AG08395 (cell line): Measurements from ENCODE around the gene KCNQ2.

Experiments used
- DNase-seq: peaks from one replicate; pipeline ENCODE4 v3.0.0; 2012; ENCODE audit warnings: mixed read lengths, low spot score

Gene KCNQ2

DNA sequence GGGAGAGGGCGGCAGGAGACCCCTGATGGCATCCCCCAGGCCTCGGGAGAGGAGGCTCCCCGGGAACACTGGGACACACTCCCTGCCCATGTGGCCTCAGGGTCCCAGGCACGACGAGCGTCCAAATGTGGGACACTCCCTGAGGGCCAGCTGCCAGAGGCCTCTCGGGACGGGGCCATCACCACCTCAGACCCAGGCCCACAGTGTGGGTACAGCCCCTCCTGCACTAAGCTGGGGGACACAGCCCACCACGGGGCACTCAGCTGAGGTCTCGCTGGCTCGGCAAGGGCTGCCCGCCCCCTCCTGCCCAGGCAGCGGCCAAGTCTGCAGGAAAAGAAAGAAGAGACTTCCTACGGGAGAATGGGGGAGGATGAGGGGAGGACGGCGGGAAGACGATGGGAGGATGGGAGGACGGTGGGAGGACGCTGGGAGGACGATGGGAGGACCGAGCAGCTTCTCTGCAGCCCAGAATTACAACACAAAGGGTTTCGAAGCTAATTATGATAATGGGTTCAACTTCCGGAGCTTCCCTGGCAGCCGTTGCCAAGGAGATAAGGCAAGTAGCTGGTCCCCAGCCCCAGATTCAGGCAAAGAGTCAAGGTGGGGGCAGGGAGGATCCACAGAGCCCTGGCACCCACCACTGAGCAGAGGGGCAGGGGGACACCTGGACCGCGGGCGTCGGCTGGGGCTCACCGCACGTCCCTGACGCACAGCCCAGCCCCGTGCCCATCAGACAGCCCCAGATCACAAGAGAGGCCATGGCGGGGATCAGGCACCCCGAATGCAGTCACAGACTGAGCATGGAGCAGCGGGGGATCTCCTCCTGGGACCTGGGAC is 17.5 kb downstream of the KCNQ2 start:
- DNase-seq: no peak

GRCh38 chr20:63452821-63453523 is 19.5 kb downstream of the KCNQ2 start:
- DNase-seq: peak; percentile 43

DNA sequence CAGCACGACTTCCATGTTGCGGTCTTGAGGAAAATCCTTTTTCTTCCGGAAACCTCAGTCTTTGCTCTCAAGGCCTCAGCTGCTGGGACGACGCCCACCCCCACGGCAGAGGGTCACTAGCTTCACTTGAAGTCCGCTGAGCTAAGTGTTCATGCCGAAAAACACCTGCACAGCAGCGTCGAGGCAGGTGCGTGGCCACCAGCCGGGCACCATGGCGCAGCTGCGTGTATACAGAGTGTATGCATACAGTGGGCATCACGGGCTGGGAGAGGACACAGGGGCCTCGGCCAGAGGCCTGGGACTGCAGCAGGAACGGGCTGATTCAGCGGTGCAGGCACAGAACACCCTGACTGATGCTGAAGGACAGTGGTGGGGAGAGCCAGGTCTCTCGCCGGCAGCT is 20.1 kb downstream of the KCNQ2 start:
- DNase-seq: no peak

GRCh38 chr20:63451821-63452220 is 20.6 kb downstream of the KCNQ2 start:
- no peak for DNase-seq

DNA sequence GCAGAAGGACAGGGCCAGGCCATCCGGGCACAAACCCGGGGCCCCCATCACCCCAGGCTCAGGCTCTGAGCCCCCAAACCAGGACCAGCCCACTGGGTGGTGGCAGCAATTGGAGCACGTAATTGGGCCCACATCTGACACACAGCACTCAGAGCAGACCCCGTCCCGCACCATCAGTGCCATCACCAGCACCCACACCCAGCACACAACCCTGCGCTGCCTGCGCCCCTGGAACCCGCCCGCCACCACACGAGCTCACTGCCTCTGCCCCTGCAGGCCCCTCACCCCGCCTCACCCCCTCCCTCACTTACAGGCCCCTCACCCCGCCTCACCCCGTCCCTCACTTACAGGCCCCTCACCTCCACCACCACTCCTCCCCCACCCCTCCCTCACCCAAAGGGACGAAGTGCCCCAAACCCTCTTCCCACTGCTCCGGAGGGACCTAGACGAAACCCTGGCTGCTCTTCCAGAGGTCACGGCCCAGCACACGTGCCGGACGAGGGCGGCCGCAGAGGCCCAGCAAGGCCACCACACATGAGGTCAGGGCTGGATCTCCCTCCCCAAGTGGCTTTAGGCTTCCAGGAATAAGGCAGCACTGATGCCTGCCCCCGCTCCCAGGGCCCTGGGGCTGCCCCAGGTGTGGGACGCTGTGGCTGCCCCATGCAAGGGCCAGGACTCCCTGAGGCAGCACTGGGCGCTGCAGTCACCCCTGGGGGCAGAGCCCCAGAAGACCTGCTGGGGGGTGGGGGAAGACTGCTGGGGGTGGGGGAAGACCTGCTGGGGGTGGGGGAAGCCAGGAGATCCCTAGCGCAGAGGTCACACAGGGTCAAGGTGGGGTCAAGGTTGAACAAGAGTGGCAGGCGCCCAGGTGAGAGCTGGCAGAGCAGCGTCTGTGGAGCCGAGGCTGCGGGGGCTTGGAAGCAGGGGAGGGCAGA is 22.4 kb downstream of the KCNQ2 start:
- no peak for DNase-seq

DNA sequence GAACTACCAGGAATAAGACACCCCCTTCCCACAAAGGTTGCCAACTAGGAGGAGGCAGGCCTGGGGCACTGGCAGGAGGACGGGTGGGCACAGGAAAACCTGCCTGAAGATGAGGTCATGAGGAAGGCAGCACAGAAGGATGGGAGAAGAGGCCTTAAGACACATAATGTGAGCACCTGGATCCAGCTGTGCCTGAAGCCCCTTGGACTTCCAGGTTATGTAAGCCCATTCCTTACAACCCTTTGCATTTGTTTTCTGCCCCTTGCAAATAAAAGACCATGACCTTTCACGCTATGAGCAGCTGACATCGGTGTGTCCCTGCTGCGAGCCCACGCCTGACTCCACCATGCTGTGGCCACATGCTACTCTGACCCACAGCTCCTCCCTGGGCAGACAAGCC is 23.4 kb downstream of the KCNQ2 start:
- DNase-seq: no peak

DNA sequence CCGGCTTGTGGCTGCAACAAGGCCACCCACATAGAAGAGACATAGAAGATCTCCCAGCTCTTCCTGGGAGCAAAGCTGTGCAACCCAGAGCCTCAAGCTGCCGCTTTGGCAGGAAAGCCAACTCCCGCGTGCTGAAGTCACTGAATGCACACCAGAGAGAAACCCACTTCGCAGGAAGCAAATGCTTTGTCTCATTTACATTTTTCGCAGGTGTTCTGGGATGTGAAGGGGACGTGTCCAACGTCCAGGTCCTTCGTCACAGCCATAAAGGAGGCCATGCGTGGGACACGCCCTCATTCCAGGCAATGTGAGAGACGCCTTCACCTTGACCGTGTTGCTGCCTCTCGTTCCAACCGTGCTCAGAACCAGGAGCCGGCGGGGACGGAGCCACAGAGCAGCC is 24.4 kb downstream of the KCNQ2 start:
- no peak for DNase-seq

DNA sequence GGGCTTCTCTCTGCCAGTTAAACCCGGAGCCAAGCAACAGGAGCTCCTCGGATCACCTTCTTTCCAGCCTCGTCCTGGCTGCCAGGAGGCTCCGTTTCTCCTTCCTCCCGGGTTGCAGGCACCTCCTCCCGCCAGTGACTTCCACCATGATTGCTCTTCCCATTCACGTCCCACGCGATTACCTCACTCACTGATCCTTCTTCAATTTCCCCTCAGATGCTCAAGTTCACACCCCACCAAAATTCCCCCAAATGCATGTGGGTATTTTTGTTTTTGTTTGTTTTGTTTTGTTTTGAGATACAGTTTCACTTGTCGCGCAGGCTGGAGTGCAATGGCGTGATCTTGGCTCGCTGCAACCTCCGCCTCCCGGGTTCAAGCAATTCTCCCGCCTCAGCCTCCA is 25.1 kb downstream of the KCNQ2 start:
- no peak for DNase-seq

GRCh38 chr20:63446216-63447024 is 26.0 kb downstream of the KCNQ2 start:
- no peak for DNase-seq

DNA sequence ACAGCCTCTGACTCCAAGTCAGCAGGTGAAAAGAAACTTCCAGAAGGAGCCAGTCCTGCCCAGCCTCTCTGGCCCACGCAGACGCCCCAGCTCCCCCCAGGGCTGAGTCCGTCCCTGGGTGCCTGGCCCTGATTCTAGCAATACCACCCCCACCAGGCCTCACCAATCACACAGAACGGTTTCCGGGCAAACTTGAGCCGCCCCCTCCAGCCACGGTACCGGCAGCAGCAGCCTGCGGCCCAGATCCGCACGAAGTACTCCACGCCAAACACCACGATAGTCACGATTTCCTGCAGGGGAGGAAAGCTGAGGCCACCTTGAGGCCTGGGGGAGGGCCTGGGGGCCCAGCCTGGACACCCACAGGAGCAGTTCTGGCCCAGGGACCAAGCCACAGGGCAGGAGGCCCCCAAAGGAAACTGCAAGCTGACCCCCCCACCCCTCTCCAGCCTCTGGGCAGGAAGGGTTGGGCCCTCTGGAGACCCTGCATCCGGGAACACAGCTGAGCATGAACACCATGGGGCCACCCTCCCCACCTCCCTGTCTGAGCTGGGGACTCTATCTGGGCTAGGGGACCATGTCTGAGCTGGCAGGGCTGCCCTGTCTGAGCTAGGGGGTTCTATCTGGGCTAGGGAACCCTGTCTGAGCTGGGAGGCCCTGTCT is 27.2 kb downstream of the KCNQ2 start:
- DNase-seq: no peak

DNA sequence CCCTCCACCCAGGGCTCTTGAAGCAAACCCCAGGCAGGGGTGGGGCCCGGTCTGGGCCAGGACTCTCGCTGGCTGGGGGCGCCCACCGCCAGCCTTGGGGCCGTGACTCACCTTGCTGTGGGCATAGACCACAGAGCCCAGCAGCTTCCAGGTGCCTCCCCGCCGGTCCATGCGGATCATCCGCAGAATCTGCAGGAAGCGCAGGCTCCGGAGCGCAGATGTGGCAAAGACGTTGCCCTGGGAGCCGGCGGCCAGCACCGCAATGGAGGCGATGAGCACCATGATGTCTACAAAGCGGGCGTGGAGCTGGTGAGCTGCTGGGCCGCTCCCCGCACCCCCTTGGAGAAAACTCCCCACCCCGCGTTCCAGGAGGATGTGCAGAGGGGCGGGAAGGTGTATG is 27.9 kb downstream of the KCNQ2 start:
- no peak for DNase-seq

GRCh38 chr20:63443606-63444395 is 28.7 kb downstream of the KCNQ2 start:
- no peak for DNase-seq

GRCh38 chr20:63442100-63442493 is 30.4 kb downstream of the KCNQ2 start:
- peak; percentile 52 for DNase-seq

GRCh38 chr20:63441136-63442099 is 31.0 kb downstream of the KCNQ2 start:
- DNase-seq: no peak

DNA sequence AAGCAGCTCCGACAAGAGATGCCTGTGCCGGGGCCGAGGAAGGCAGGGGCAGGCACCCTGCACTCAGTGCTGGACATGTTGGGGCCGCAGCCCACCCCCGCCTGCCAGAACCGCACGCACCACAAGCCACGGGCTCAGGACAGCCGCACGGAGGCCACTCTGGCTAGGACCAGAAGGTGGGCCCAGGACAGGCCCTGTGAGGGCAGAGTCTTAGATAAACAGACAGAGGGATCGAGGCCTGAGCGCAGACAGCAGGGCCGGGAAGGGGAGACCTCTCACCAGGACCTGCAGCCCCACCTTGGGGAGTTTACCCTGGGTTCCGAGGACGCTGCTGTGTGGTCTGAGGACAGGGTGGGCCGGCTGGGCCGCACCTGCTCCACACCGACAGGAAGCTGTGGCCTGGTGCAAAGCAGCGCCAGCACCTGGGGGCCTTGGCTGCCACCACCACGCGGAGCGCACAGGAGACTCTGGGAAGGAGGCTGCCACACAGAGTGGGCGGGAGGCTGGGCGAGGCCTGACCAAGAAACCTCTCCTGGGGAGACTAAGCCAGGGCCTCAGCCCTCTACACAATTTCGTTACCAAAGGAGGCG is 32.0 kb downstream of the KCNQ2 start:
- no peak for DNase-seq

- no peak for DNase-seq
These were observed 32.6 kb downstream of the KCNQ2 start for GRCh38 chr20:63439866-63440265.

- DNase-seq: no peak
These were observed 34.3 kb downstream of the KCNQ2 start for GRCh38 chr20:63438121-63438520.

- peak; percentile 13 for DNase-seq
These were observed 36.9 kb downstream of the KCNQ2 start for GRCh38 chr20:63435552-63435951.
